NCI-H1694 treated with DMSO at 0.1 percent for 48 hours (cell line): ENCODE results near the gene HNRNPDL.
"Not testable (repeated sequence)": the region's sequence is repeated elsewhere in the genome, so short reads cannot be mapped to it uniquely, and the experiment has no call there.

Experiments
- DNase-seq: peaks from one replicate; lab custom pipeline; 2025; lab: John Stamatoyannopoulos, UW

The HNRNPDL gene

DNA sequence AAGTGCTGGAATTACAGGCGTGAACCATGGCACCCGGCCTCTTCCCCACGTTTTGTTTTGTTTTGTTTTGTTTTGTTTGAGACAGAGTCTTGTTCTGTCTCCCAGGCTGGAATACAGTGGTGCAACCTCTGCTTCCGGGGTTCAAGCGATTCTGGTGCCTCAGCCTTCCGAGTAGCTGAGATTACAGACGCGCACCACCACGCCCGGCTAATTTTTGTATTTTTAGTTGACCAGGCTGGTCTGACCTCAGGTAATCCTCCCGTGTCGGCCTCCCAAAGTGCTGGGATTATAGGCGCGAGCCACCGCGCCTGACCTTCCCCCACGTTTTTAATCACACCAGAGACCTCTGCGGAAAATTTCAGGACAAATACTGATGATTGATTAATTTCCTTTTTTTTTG lies 2.3 kb upstream of the HNRNPDL start:
- DNase-seq = no peak

DNA sequence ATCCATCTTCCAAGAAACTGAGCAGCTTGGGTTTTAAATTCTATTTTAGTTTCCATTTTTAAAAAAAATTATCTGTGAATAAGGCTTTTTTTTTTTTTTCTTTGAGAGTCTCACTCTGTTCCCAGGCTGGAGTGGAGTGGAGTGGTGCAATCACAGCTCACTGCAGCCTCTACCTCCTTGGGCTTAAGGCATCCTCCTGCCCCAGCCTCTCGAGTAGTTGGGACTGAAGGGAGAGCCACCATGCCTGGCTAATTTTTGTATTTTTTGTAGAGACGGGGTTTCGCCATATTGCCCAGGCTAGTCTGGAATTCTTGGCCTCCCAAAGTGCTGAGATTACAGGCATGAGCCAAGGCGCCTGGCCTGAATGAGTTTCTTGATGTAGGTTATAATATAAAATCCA lies 1.6 kb upstream of the HNRNPDL start:
- DNase-seq = no peak

DNA sequence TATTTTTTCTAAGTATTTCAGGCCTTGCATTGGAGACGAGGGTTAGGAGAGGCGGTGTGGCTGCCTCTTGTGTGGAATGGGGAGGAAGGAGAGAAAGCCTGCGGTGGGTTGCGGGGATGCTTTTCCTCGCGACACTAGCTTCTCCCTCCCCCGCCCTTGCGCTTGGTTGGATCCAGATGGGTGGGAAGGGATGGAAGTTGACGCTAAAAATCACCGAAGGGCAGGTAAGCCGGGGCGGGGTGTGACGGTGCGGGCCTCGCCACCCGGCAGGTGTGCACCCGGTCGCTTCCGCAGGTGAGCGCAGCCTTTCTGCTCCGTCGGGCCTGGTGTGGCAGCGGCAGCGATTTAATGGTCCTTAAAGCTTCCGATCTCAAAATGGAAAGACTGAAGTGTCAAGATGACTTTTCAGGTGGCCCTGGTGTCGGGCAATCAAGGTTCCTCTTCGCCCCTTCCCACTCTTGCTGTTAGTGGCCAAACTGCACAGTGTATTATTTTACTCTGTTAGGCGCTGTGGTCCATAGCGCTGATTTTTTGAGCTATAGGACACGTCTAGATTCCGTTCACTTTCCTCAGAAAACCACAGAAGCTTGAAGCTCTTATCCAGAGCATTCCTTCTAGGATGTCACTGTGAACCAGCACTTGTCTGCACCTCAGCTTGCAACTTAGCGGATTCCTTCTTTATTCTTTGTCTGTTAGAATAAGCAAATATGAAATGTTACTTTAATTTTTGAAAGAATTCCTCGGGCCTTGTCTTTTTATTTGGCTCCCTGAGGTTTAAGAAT lies 893 bp upstream of the HNRNPDL start:
- DNase-seq = no peak

DNA sequence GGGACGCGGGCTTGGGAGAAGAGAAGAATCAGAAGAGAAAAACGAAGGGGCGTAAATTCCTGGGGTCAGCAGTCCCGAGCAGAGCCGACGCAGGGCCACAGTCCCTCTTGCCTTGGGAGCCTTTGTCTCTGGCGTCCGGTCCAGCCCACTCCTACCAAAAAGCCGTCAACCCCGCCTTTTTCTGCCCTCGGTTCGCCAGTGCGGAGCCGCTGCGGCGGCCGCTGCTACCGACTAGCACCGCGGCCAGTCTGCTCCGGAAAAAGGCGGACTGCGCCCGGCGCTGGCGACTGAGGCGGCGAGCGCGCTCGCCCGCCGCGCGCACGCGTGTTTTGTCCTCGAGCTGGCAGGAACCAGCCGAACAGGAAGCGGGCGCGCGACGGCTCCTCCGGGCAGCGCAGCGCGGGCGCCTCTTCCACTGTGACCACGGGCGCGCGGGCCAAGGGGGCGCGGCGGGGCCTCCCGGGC lies 502 bp downstream of the HNRNPDL start:
- DNase-seq = peak; percentile 54

DNA sequence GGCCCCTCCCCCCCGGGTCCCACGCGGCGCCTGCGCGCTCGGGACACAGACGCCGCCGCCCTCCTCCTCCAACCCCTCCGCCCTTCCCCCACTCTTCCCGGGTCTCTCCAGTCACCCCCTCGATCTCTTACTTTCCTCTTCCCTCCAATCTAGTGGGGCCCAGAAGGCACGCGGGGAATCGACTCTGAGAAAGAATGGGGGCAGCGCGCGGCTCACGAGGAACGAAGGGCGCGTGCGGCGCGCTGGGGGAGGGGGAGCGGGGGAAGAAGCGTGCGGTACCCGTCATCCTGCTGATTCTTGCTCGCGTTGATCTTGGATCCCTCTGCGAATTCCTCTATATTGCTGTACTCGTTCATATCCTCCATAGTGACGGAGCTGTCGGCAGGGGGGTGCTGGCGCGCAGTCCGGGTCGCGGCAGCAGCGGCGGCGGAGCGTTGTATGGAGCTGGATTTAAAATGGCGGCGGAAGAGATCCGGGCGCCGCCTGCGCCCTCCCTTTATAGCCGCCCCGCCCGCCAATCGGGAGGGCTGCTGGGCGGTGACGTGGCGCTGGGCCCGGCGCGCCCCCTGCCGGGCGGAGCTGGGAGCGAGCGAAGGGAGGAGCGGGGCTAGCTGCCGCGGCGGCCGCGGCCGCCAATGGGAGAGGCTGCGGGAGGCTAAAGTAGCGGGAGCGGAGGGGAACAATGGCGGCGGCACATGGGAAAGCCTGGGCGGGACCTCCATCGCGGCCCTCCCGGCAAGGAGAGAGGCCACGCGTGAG lies 1.1 kb downstream of the HNRNPDL start:
- peak; percentile 84 for DNase-seq

DNA sequence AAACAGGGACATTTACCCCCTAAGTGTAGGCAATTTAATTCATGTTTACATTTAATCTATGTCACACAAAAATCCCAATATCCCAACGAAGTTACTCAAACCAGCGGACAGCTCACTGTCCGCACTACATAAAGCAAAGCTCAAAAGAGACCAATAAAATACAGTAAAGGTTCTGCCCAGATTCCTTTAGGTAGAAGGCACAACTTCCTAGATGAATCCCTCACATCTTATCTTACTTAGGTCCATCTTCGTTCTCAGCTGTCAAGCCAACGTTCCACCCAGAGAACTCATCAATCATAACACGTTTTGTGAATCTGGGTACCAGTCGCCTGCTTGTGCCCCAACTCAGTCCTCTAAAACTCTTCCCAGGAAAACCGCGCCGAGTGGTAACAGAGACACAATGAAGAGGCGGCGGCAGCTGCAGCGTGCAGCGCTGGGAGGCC lies 1.7 kb downstream of the HNRNPDL start:
- no peak for DNase-seq

DNA sequence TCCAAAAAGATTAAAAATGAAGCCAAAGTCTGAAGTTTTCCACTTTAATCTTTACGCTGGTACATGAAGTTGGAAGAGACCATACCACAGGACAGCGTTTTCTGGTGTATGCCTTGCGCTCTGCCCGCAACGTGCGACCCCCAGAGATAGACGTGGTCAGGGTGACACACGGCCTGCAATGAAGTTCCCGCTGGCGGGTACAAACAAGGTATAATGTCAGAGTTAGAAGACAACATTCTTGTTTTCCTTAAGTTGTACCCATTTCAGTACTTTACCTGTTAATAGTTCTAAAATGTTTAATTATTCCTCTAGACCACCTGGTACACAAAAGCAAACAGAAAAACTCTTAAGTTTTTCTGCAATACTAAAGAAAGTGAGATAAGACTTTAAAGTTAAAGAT lies 4.8 kb downstream of the HNRNPDL start:
- no peak for DNase-seq

DNA sequence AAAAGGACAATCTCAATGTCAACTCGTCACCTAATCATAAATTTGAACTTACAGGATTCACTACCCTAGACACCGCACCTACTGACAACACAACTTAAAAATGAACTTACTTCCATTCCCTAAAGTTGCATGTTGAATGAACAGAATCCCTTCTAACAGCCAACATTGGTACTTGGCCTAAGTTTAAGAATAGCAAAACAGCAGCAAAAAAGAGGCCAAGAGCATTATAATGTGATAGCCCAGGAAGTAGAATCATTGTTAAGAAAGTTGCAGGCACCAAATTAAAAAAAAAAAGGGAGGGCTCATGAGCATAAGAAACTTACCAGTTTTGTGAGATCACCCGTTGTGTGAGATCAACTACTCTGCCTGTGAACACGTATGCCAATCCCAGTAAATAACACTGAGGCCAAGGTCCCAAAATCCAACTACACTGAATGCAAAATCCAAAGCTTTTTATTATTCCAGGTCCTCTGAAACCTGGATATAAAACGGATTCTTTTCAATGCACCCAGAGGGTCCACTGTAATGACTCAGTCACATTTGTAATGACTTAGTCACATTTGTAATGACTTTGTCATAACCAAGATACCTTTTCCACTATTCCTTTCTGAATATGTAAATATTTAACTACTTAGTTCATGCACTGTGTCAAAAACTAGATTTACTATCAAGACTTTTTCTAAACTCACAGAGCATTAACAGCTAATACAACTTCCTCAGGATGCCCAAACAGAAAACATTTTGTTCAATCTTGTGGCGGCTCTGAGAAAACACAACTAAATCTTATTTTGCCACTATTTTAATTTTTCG lies 6.8 kb downstream of the HNRNPDL start:
- no peak for DNase-seq

DNA sequence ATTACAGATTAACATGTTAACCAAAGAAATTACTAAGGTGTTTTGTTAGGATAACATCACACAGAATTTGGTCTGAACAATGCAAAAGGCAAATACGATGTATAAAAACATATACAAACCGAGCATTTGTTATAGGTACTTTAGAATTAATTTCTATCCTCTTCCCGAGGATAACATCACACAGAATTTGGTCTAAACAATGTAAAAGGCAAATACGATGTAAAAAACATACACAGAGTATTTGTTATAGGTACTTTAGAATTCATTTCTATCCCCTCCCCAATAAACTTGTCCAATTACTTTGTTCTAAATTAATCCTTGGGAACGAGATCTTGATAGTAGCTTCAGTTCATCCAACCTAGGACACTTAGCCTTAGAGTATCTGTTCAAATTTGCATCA lies 7.6 kb downstream of the HNRNPDL start:
- DNase-seq = no peak

DNA sequence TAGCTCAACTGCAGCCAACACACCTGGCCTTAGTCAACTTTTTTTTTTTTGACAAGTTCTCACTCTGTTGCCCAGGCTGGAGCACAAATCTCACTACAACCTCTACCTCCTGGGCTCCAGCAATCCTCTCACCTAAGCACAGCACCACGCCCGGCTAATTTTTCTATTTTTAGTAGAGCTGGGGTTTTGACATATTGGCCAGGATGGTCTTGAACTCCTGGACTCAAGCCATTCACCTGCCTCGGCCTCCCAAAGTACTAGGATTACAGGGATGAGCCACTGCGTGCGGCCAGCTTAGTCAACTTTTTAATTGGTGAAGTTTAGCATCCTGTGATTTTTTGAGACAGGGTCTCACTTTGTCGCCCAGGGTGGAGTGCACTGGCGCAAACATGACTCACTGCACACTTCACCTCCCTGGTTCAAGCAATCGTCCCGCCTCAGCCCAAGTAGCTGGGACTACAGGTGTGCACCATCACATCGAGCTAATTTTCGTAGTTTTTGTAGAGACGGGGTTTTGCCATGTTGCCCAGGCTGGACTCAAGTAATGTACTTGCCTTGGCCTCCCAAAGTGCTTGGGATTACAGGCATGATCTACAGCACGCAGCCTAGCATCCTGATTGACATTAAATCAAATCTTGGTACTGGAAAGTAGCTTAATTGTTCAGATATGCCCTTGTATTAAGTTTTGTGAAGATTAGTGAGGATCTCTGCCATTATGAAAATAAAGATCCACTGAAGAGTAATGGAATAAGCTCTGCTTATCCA lies 8.3 kb downstream of the HNRNPDL start:
- no peak for DNase-seq

DNA sequence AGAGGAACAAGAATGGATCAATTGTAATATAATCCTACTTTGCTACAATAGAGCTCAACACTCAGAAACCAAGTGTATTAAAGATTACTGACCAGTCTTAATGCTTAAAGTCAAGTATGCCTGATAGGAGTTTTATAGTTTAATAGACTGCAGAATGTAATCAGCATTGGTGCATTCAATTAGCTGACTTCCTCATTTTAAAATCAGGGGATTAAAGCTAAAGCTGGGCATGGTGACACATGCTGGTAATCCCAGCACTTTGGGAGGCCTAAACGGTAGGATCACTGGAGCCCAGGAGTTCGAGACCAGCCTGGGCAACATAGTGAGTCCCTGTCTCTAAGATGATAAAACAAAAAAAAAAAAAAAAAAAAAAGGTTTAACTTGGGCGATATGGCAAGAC lies 10.8 kb downstream of the HNRNPDL start:
- DNase-seq = no peak

DNA sequence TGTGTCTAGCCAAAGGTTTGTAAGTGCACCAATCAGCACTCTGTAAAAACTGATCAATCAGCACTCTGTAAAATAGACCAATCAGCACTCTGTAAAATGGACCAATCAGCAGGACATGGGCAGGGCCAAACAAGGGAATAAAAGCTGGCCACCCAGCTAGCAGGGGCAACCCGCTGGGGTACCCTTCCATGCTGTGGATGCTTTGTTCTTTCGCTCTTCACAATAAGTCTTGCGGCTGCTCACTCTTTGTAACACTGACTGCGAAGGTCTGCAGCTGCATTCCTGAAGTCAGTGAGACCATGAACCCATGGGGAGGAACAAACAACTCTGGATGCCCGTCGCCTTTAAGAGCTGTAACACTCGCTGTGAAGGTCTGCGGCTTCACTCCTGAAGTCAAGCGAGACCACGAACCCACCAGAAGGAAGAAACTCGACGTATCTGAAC lies 14.3 kb downstream of the HNRNPDL start:
- no peak for DNase-seq

DNA sequence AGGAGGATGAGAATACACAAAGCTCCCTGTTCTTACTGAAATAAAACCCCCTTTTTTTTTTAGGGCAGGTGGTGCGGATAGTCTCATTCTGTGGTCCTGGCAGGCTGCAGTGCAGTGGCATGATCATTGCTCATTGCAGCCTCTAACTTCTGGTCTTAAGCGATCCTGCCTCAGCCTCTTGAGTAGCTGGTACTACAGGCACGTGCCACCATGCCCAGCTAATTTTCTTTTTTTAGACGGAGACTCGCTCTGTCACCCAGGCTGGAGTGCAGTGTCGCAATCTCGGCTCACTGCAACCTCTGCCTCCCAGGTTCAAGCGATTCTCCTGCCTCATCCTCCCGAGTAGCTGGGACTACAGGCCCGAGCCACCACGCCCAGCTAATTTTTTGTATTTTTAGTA lies 15.2 kb downstream of the HNRNPDL start:
- not testable (repeated sequence) for DNase-seq

DNA sequence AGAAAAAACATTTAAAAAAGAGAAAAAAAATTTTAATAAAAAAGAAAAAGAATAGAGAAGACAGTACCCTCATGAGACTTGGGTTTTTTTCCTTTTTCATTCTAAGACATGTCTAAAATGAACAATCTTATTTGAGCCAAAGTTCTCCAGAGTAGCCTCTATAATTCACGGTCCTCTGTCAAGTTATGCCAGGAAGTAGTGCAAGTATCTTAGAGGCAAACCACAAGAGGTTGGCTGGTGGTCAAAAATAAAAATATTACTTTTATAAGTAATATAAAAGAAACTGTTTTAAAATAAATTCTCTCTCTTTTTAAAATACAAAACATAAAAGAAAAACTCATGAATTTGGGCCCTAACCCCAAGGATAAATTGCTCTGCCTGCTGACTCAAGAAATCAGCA lies 26.5 kb downstream of the HNRNPDL start:
- DNase-seq = no peak

DNA sequence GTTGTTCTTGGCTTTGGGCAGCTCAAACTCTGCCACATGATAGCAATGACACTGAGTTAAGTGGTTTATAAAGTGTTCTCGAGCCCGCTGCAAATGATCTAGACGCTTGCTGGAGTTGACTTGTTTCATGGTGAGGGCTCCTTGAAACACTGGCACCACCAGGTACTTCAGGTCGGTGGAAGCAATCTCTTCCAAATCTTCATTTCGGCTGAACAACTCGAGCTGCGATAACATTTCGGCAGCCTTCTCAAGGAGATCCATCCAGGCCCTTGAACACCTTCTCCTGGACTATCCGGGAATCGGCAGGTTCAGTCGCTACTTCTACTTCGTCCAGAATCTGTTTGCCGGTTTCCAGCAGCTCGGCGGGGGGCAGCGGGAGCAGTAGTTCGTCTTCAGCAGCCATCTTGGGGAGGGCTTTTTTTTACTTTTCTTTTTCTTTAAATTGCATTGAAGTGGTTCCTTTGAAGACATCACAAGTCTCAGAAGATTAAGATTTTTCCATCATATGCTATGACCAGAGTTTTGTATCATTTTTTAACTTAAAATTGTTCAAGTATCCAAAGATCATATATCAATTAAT lies 28.0 kb downstream of the HNRNPDL start:
- no peak for DNase-seq

DNA sequence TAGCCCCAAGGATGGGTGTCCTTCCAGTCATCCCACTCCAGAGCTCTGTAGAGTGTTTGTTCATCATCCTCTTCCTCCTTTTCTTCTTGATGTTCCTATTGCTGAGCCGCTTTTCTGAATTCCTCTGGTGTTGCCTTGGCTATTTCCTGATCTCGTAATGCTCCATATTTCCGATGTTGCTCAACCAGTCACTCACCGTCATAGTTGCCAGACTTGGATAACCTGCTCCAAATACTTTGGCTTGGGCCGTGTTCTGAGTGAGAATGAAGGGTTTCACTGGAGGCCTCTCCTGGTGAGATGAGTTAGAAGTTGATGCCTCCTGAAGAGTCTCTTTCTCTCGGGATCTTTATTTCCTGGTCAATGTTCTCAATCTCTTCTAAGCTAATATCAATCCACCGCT lies 28.7 kb downstream of the HNRNPDL start:
- no peak for DNase-seq

DNA sequence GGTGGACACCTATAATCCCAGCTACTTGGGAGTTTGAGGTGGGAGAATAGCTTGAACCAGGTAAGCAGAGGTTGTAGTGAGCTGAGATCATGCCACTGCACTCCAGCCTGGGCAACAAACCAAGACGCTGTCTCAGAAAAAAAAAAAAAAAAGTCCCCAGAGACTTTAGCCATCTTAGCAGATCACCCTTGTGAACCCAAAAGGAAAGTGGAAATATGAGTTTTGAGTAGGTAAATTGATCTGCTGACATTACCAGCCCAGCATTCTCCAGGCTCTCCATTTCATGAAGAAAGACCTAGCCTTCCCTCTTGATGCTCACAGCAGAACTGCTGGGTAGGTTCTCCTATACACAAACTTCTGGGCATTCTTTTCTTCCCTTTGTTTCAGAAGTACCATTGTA lies 32.0 kb downstream of the HNRNPDL start:
- DNase-seq = no peak

DNA sequence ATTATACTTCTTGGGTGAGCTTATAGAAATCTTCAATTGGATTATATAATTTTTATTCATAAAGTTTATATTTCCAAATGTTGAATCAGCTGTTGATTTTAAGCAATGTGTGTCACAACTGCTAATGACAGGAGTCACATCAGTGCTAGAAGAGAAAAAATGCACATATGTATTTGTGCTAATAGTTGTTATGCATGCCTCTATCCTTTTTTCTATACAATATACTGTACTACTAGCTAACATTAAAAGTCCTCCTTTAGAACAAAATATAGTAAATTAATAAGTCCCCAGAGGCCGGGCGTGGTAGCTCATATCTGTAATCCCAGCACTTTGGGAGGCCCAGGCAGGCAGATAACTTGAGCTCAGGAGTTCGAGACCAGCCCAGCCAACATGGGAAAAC lies 32.7 kb downstream of the HNRNPDL start:
- DNase-seq = no peak

DNA sequence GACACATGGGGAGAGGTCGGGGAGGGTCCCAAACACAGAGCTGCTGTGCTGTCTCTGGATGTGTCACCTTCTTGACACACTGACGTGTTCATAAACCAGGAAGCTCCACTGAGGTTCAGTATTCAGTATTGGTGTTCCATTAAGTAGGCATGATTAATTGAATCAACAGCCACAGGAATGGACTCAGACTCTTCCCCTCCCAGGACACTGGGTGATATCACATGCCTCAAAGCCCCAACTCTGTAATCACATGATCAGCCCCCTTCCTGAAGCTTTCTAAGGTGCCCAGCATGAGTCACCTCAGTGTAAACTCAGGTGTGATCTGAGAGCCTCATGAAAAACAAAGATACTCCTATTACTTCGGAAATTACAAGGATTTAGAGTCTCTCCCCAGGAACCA lies 35.4 kb downstream of the HNRNPDL start:
- DNase-seq = no peak

DNA sequence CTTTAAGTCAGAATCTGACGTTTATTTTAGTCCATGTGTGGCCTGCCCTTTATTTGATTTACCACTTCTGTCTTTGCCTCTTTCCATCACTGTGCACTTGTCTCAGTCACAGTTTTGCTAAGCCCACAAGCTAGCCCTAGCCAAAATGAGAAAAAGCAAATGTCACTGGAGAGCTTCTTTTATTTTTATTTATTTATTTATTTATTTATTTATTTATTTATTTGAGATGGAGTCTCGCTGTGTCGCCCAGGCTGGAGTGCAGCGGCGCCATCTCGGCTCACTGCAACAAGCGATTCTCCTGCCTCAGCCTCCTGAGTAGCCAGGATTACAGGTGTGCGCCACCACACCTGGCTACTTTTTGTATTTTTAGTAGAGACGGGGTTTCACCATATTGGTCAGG lies 40.2 kb downstream of the HNRNPDL start:
- DNase-seq = not testable (repeated sequence)

DNA sequence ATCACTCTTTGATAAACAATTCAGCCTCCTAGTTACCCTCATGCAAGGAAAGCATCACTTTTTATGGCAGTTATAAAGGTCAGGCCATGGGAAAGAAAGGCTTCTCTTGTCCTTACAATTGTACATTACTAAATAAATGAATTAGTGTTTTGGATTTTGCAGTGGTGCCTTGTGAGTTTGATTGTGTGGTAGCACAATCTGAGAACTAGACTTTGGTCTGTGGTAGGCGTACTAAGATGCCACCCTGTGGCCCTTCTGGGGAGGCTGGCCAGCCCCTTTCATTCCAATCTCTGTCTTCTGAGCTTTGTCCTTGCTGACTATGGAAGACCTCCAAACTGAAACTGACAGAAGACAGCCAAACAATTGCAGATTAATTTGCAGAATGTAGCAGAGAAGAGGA lies 41.9 kb downstream of the HNRNPDL start:
- DNase-seq = no peak
